ENCODE measurements around the gene NEURL3.

GRCh38 chr2:96489261-96489660, 15.9 kb downstream of the NEURL3 start:
- TF ChIP-seq PATZ1 (CRISPR knock-in tag; IDR thresholded peaks at IDR 0.05; ENCODE audit: borderline replicate concordance) (no peak), TOX (CRISPR knock-in tag; IDR thresholded peaks at IDR 0.05; ENCODE audit: borderline replicate concordance) (no peak), ZFP3 (CRISPR knock-in tag; IDR thresholded peaks at IDR 0.05) (no peak), ZNF8 (CRISPR knock-in tag; IDR thresholded peaks at IDR 0.05) (no peak), ESRRG (CRISPR knock-in tag; IDR thresholded peaks at IDR 0.05) (no peak), ZFP30 (CRISPR knock-in tag; IDR thresholded peaks at IDR 0.05) (no peak), ZNF565 (CRISPR knock-in tag; conservative IDR thresholded peaks at IDR 0.05; ENCODE audit: low read depth) (no peak), ZNF70 (CRISPR knock-in tag; IDR thresholded peaks at IDR 0.05) (no peak), OSR1 (CRISPR knock-in tag; IDR thresholded peaks at IDR 0.05) (no peak), CREB5 (CRISPR knock-in tag; IDR thresholded peaks at IDR 0.05; ENCODE audit: low read depth) (no peak), CSRNP3 (CRISPR knock-in tag; IDR thresholded peaks at IDR 0.05) (no peak)

Measured in SK-N-SH treated with all-trans-retinoic acid at 6 μM for 48 hours (cell line).